HepG2 (cell line): ENCODE data around the gene TLR9. TPM values are rescaled to one million over a fixed set of nuclear protein-coding genes. Genes with fewer than 3 reads are reported as not detected.

Source experiments
- ATF3 ChIP-seq: sonication (generic); formaldehyde crosslinking; IDR thresholded peaks from 2 replicates; pipeline ENCODE4 v1.4.0; 2020; ENCODE audit warnings: missing genetic modification reagents
- DZIP1 ChIP-seq: sonication (generic); formaldehyde crosslinking; IDR thresholded peaks from 2 replicates; pipeline ENCODE4 v1.5.0; 2020; ENCODE audit warnings: mild to moderate bottlenecking, missing genetic modification reagents
- E2F5 ChIP-seq: sonication (generic); formaldehyde crosslinking; conservative IDR thresholded peaks from 2 replicates; pipeline ENCODE4 v1.4.0; 2020; ENCODE audit warnings: missing genetic modification reagents
- ESRRA ChIP-seq: sonication (generic); formaldehyde crosslinking; IDR thresholded peaks from 2 replicates; pipeline ENCODE4 v1.5.1; 2020; ENCODE audit warnings: mild to moderate bottlenecking, low read depth, missing genetic modification reagents
- ETS1 ChIP-seq: sonication (generic); formaldehyde crosslinking; IDR thresholded peaks from 2 replicates; pipeline ENCODE4 v1.4.0; 2020; ENCODE audit warnings: missing genetic modification reagents
- FOXP4 ChIP-seq: sonication (generic); formaldehyde crosslinking; IDR thresholded peaks from 2 replicates; pipeline ENCODE4 v1.4.0; 2020; ENCODE audit warnings: missing genetic modification reagents
- GZF1 ChIP-seq: sonication (generic); formaldehyde crosslinking; IDR thresholded peaks from 2 replicates; pipeline ENCODE4 v1.5.1; 2020; ENCODE audit warnings: mild to moderate bottlenecking, missing genetic modification reagents
- NFIC ChIP-seq: IDR thresholded peaks from 2 replicates; pipeline ENCODE4 v1.6.1; 2012; ENCODE audit warnings: mild to moderate bottlenecking, low read length, inconsistent platforms
- PAF1 ChIP-seq: IDR thresholded peaks from 2 replicates; pipeline ENCODE4 v1.6.1; 2016; ENCODE audit warnings: missing genetic modification reagents, missing compliant biosample characterization
- PHF20 ChIP-seq: sonication (generic); formaldehyde crosslinking; IDR thresholded peaks from 2 replicates; pipeline ENCODE4 v1.5.0; 2020; ENCODE audit warnings: mild to moderate bottlenecking, missing genetic modification reagents
- PHF5A ChIP-seq: IDR thresholded peaks from one replicate; pipeline ENCODE4 v1.6.1; 2018; ENCODE audit warnings: low read depth, missing genetic modification reagents; ENCODE audit not compliant: unreplicated experiment
- SMYD3 ChIP-seq: sonication (generic); formaldehyde crosslinking; IDR thresholded peaks from 2 replicates; pipeline ENCODE4 v1.8.1; 2023; ENCODE audit warnings: mild to moderate bottlenecking, missing genetic modification reagents
- SRSF9 ChIP-seq: fragments of 200-400 bp; formaldehyde crosslinking; IDR thresholded peaks from 2 replicates; pipeline ENCODE4 v1.6.1; 2018; ENCODE audit warnings: borderline replicate concordance, mild to moderate bottlenecking, low read depth, low read length; ENCODE audit not compliant: insufficient read depth, poor library complexity, severe bottlenecking
- TBP ChIP-seq: sonication (generic); formaldehyde crosslinking; IDR thresholded peaks from 2 replicates; pipeline ENCODE4 v1.5.0; 2020; ENCODE audit warnings: missing genetic modification reagents
- TBX3 ChIP-seq: fragments of 450-650 bp; IDR thresholded peaks from 2 replicates; pipeline ENCODE4 v1.6.1; 2017; ENCODE audit warnings: antibody characterized with exemption, mild to moderate bottlenecking, inconsistent platforms, borderline replicate concordance
- TRIM24 ChIP-seq: sonication (generic); formaldehyde crosslinking; IDR thresholded peaks from 2 replicates; pipeline ENCODE4 v1.8.0; 2022; ENCODE audit warnings: mild to moderate bottlenecking, missing genetic modification reagents
- YEATS2 ChIP-seq: sonication (generic); formaldehyde crosslinking; IDR thresholded peaks from 2 replicates; pipeline ENCODE4 v1.4.0; 2020; ENCODE audit warnings: missing genetic modification reagents, borderline replicate concordance
- ZFP91 ChIP-seq: sonication (generic); formaldehyde crosslinking; IDR thresholded peaks from 2 replicates; pipeline ENCODE4 v1.9.0; 2022; ENCODE audit warnings: missing genetic modification reagents, mild to moderate bottlenecking, borderline replicate concordance
- ZNF225 ChIP-seq: sonication (generic); formaldehyde crosslinking; IDR thresholded peaks from 2 replicates; pipeline ENCODE4 v1.4.0; 2020; ENCODE audit warnings: mild to moderate bottlenecking, missing genetic modification reagents
- ZNF326 ChIP-seq: sonication (generic); formaldehyde crosslinking; IDR thresholded peaks from 2 replicates; pipeline ENCODE4 v1.4.0; 2020; ENCODE audit warnings: missing genetic modification reagents, borderline replicate concordance
- ZNF501 ChIP-seq: sonication (generic); formaldehyde crosslinking; IDR thresholded peaks from 2 replicates; pipeline ENCODE4 v1.5.1; 2020; ENCODE audit warnings: mild to moderate bottlenecking, moderate library complexity, missing genetic modification reagents
- ZNF547 ChIP-seq: sonication (generic); formaldehyde crosslinking; IDR thresholded peaks from 2 replicates; pipeline ENCODE4 v1.5.1; 2020; ENCODE audit warnings: mild to moderate bottlenecking, missing genetic modification reagents
- ZNF788 ChIP-seq: sonication (generic); formaldehyde crosslinking; IDR thresholded peaks from 2 replicates; pipeline ENCODE4 v1.5.0; 2020; ENCODE audit warnings: mild to moderate bottlenecking, missing genetic modification reagents, borderline replicate concordance
- polyA plus RNA-seq, 8 experiments: library from polyadenylated mRNA; depleted of rRNA in 3 of 8; stranded (reverse) in 7 of 8; unstranded in 1 of 8; fragments of >200 nt; fragmentation: Illumina TruSeq in 4 of 8; extraction: Trizol in 4 of 8; gene quantifications; 2 replicates each; pipeline versions ENCODE4 v1.2.1 to v1.2.3, GENCODE V29; 2011 to 2016; ENCODE audit warnings: low read depth in 4 of 8, missing spikeins in 1 of 8, mixed read lengths in 1 of 8; ENCODE audit not compliant: insufficient read depth in 1 of 8
- total RNA-seq, 5 experiments: library from RNA; depleted of rRNA; stranded (reverse); fragments of >200 nt; fragmentation: Illumina TruSeq; extraction: Trizol; gene quantifications; 2 replicates each; pipeline ENCODE4 v1.2.3, GENCODE V29; 2016; ENCODE audit warnings: low read depth in 1 of 5

Gene TLR9
- total and polyA plus RNA-seq, 2 of the 13 experiments (the other 11 are each of a cell fraction or from before 2014, with no cell fraction given): not detected

GRCh38 chr3:52177701-52178042 lies 47.8 kb downstream of the TLR9 start (continued):
- TF ChIP-seq FOXP4 (no peak), ZNF547 (CRISPR knock-in tag) (no peak), ESRRA (CRISPR knock-in tag) (0 out of 2 replicates have a peak, but pooled peaks have one; percentile 14), ZNF501 (CRISPR knock-in tag) (no peak), PHF20 (no peak; the same call in 1 of the 2 replicates), PHF5A (CRISPR knock-in tag) (no peak), ATF3 (CRISPR knock-in tag) (no peak), SMYD3 (no peak), ZNF326 (CRISPR knock-in tag) (no peak), GZF1 (CRISPR knock-in tag) (0 out of 2 replicates have a peak, but pooled peaks have one; percentile 7), PAF1 (no peak), YEATS2 (no peak; the same call in 1 of the 2 replicates), ETS1 (CRISPR knock-in tag) (no peak), ZFP91 (peak; percentile 0; the same call in 1 of the 2 replicates), TRIM24 (CRISPR knock-in tag) (no peak), E2F5 (no peak), NFIC (no peak), SRSF9 (no peak), TBP (CRISPR knock-in tag) (no peak), ZNF225 (CRISPR knock-in tag) (no peak), DZIP1 (no peak), ZNF788 (CRISPR knock-in tag) (no peak; the same call in 1 of the 2 replicates), TBX3 (no peak)
